A549 treated with dexamethasone at 1 μM for 4 hours (cell line): ENCODE data around the gene BTNL8. TPM values are rescaled to one million over a fixed set of nuclear protein-coding genes. Genes with fewer than 3 reads are reported as not detected.

Source experiments
- total RNA-seq: library from RNA; stranded (reverse); fragments of 200-300 nt; extraction: Qiagen RNA extraction; gene quantifications from 5 replicates; pipeline ENCODE4 v1.2.3, GENCODE V29; 2022

Gene BTNL8
- not detected in 5 replicates for total RNA-seq

GRCh38 chr5:180898621-180899246, at the start of gene BTNL8:
Gene BTNL8 (plus strand): TSS chr5:180899159. CDS start chr5:180899311, 152 bp downstream.

GRCh38 chr5:180860887-180861822, 37.8 kb upstream of the BTNL8 start, which contains the start of gene ZFP62:
Gene ZFP62 (minus strand): TSS chr5:180861276. CDS start chr5:180861219, 57 bp downstream.

GRCh38 chr5:180988592-180988991, 89.6 kb downstream of the BTNL8 start, which contains the start of gene BTNL3:
Gene BTNL3 (plus strand): TSS chr5:180988846. CDS start chr5:180989029, 183 bp downstream.

Other genes with a start within 250 kb of the BTNL8 start
- 1.9 to 3.7 TPM (median 3.1 TPM) in 5 replicates for gene FLT4, start 249.6 kb upstream of the BTNL8 start, total RNA-seq
- not detected in 5 replicates for gene OR2Y1, start 159.1 kb upstream of the BTNL8 start, total RNA-seq
- gene MGAT1, start 96.4 kb upstream of the BTNL8 start, total RNA-seq: 68.9 to 88.7 TPM (median 85.3 TPM) in 5 replicates
- 6.9 to 9.7 TPM (median 9.0 TPM) in 5 replicates for gene ZFP62, start 37.9 kb upstream of the BTNL8 start, total RNA-seq
- gene BTNL3, start 89.7 kb downstream of the BTNL8 start, total RNA-seq: not detected in 5 replicates
- 0.67 to 1.2 TPM (median 1.0 TPM) in 5 replicates for gene BTNL9, start 141.1 kb downstream of the BTNL8 start, total RNA-seq
- gene OR2V1, start 232.0 kb downstream of the BTNL8 start, total RNA-seq: not detected in 5 replicates
- not detected in 5 replicates for gene OR2V2, start 248.4 kb downstream of the BTNL8 start, total RNA-seq